SH-SY5Y (cell line): ENCODE results near the gene MAP3K5.

Experiments used
- GATA2 ChIP-seq: IDR thresholded peaks from 2 replicates; pipeline ENCODE4 v1.6.1; 2011; ENCODE audit warnings: mild to moderate bottlenecking, low read depth, low read length
- GATA3 ChIP-seq: IDR thresholded peaks from 2 replicates; pipeline ENCODE4 v1.6.1; 2011; ENCODE audit warnings: low read depth, mild to moderate bottlenecking, low read length, moderate library complexity

- TF ChIP-seq GATA2, result no peak
- no peak for TF ChIP-seq GATA3
Observed at GRCh38 chr6:136745300-136745699, 47.0 kb downstream of the MAP3K5 start.
